H1 (cell line): Measurements from ENCODE around the gene FNDC10. TPM values are rescaled to one million over a fixed set of nuclear protein-coding genes. Genes with fewer than 3 reads are reported as not detected.

Experiments used
- BCL11A ChIP-seq, 2 experiments: IDR thresholded peaks; one replicate each; pipeline ENCODE4 v1.6.1; 2011; ENCODE audit warnings: low read depth in 2 of 2, low read length in 2 of 2, mild to moderate bottlenecking in 2 of 2
- CHD1 ChIP-seq: IDR thresholded peaks from 2 replicates; pipeline ENCODE4 v1.6.1; 2012; ENCODE audit warnings: low read depth, low read length, improper control_type of control experiment
- CREB1 ChIP-seq: IDR thresholded peaks from 2 replicates; pipeline ENCODE4 v1.6.1; 2012; ENCODE audit warnings: inconsistent platforms
- FOSL1 ChIP-seq: IDR thresholded peaks from 2 replicates; pipeline ENCODE4 v1.6.1; 2011; ENCODE audit warnings: mild to moderate bottlenecking, low read depth, low read length, moderate library complexity; ENCODE audit not compliant: insufficient read depth
- NRF1 ChIP-seq: IDR thresholded peaks from 2 replicates; pipeline ENCODE4 v1.6.1; 2011; ENCODE audit warnings: mild to moderate bottlenecking, low read depth, low read length, improper control_type of control experiment
- RXRA ChIP-seq: IDR thresholded peaks from 2 replicates; pipeline ENCODE4 v1.6.1; 2011; ENCODE audit warnings: low read depth, mild to moderate bottlenecking, low read length, moderate library complexity; ENCODE audit not compliant: insufficient read depth
- SP4 ChIP-seq: IDR thresholded peaks from 2 replicates; pipeline ENCODE4 v1.6.1; 2012; ENCODE audit warnings: low read length, inconsistent platforms
- polyA plus RNA-seq, 7 experiments: library from polyadenylated mRNA; depleted of rRNA in 3 of 7; stranded (reverse) in 5 of 7; unstranded in 2 of 7; fragments of >200 nt in 5 of 7; fragments of 200-250 nt in 2 of 7; gene quantifications; 1 replicate in 5 of 7; 2 replicates in 1 of 7; 4 replicates in 1 of 7; pipeline versions ENCODE4 v1.2.1 to v1.2.3, GENCODE V29; 2011 to 2013; ENCODE audit warnings: missing spikeins in 2 of 7, mixed read lengths in 2 of 7
- total RNA-seq: library from RNA; stranded (reverse); fragmentation: NEBNext Ultra II Directional; extraction: Animal tissue kit (Norgen Biotek cat#: 25700); gene quantifications from 2 replicates; pipeline ENCODE4 v1.2.1, GENCODE V29; 2021
- TF ChIP-seq, protein P1 (sequence below): IDR thresholded peaks from 2 replicates; pipeline ENCODE4 v1.6.1; 2011; ENCODE audit warnings: low read length, improper control_type of control experiment

FNDC10 gene
- total and polyA plus RNA-seq, 2 of the 8 experiments (the other 6 are each of a cell fraction or from before 2014, with no cell fraction given) = 19.0 to 21.8 TPM

DNA sequence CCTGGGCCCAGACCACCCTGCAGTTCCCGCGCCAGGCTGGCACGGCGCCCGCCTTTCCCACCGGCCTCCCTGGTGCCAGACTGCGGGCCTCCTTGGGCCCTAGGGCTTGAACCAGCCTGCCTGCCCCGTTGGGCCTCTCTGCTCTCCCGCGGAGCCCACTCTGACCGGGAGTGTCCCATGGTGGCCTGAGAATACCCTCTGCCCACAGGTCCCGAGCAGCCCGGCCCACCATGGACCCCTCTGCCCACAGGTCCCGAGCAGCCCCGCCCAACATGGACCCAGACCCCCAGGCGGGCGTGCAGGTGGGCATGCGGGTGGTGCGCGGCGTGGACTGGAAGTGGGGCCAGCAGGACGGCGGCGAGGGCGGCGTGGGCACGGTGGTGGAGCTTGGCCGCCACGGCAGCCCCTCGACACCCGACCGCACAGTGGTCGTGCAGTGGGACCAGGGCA, 23.3 kb upstream of the FNDC10 start (continued):
- no peak for TF ChIP-seq BCL11A (IDR thresholded peaks at IDR 0.05; ENCODE audit: low read depth in 2 of 2, low read length in 2 of 2)
- no peak for TF ChIP-seq FOSL1
- TF ChIP-seq, protein P1, sequence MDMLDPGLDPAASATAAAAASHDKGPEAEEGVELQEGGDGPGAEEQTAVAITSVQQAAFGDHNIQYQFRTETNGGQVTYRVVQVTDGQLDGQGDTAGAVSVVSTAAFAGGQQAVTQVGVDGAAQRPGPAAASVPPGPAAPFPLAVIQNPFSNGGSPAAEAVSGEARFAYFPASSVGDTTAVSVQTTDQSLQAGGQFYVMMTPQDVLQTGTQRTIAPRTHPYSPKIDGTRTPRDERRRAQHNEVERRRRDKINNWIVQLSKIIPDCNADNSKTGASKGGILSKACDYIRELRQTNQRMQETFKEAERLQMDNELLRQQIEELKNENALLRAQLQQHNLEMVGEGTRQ = no peak
- TF ChIP-seq RXRA = no peak
- TF ChIP-seq CHD1 = no peak
- TF ChIP-seq CREB1 = no peak
- no peak for TF ChIP-seq NRF1
- TF ChIP-seq SP4 = no peak
